SKM-1 (cell line): ENCODE measurements around the gene BPIFB3.

ENCODE experiments used
- DNase-seq: peaks from one replicate; lab custom pipeline; 2025; ENCODE audit not compliant: unreplicated experiment; lab: John Stamatoyannopoulos, UW

Gene BPIFB3

GRCh38 chr20:33061658-33062028 lies 7.9 kb downstream of the BPIFB3 start:
- DNase-seq: no peak

GRCh38 chr20:33062105-33062824 lies 8.6 kb downstream of the BPIFB3 start:
- DNase-seq: no peak

DNA sequence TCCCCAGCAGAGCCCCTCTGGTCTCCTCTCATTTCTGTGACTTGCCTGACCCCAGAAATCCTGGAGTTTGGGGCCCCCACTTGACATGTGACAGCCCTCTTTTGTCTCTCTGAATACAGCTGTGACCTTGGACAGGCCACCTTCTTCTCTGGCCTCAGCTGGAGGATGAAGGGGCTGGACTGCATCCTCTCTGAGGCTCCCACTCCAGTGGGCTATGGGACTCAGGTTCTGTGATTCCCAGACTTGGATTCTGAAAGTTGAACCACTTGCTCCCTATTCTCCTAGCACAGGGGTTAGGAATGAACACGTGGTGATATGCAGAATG lies 9.1 kb downstream of the BPIFB3 start:
- no peak for DNase-seq

DNA sequence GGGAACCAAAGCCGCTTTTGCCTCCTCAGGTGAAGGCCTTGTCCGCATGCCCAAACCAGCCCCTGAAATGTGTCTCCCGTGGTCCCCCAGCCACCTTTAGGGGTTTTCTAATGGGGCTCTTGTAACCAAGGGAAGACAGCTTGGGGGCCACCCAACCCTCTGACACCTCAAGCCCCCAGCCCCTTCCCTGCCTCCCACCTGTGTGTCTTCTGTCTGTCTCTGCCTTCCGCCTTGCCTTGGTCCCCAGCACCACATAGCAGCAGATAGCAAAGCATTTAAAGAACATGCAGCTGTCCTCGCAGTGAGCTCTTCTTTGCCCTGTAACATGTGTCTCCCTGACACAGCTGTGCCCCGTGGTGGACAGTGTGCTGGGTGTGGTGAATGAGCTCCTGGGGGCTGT lies 9.6 kb downstream of the BPIFB3 start:
- DNase-seq: no peak

DNA sequence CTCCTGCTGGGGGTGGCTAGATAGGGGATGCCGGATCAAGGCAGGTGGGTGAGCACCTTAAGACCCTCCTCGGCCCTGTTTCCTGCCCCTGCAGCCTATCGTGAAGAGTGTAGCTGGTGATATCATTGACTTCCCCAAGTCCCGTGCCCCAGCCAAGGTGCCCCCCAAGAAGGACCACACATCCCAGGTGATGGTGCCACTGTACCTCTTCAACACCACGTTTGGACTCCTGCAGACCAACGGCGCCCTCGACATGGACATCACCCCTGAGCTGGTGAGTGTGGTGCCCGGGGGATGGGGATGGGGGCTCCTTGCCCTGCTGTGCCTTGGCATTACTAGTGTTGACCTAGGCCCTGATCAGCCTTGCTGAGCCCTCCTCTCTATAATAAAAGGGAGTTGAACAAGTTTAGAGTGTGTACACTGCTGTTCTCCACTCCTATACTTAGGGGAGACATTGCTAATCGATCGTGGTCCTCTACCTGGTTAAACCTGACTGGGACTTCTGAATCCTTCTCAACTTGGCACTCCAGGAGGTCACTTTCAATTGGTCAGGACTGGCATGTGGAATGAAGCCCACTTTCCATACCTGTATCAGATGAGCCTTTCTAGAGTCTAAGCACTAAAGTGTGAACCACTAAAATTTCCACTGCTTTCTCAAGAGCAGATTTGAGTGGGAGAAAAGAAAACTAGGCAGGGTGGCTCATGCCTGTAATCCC lies 11.0 kb downstream of the BPIFB3 start:
- DNase-seq: no peak

GRCh38 chr20:33065785-33066184 lies 12.1 kb downstream of the BPIFB3 start:
- no peak for DNase-seq

DNA sequence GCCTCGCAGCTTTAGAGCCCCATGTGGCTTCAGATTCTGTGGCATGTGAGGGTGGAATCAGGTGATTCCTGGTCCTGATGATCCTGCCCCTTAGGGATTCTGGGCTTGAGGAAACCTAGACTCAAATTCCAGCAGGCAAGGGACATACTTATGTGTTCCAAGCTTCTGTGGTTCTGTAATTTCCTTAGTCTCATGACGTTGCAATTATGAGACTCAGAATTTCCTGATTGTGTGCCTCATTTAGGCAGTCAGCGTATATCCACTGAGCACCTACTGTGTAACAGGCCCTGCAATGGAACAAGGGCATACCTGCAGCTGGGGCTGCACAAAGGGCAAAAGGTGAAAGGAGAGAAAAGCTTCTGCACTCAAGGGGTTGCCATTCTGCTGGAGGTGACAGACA lies 14.1 kb downstream of the BPIFB3 start:
- DNase-seq: no peak

GRCh38 chr20:33068251-33068939 lies 14.7 kb downstream of the BPIFB3 start:
- no peak for DNase-seq

DNA sequence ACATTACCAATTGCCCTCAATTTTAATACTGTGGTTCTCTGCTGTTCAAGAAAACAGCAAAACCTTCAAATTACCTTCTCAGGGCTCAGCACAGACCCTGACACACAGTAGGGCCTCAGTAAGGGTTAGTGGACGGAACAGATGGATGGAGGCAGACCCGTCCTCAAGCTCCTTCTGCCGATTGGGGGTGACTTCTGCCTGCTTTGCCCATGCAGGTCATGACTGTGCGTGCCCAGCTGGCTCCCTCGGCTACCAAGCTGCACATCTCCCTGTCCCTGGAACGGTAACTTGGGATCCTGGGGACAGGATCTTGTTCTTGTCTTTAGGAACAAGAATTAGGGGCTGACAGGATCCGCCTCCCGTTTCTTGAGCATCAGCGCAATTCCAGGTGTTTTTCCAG lies 16.0 kb downstream of the BPIFB3 start:
- DNase-seq: no peak

DNA sequence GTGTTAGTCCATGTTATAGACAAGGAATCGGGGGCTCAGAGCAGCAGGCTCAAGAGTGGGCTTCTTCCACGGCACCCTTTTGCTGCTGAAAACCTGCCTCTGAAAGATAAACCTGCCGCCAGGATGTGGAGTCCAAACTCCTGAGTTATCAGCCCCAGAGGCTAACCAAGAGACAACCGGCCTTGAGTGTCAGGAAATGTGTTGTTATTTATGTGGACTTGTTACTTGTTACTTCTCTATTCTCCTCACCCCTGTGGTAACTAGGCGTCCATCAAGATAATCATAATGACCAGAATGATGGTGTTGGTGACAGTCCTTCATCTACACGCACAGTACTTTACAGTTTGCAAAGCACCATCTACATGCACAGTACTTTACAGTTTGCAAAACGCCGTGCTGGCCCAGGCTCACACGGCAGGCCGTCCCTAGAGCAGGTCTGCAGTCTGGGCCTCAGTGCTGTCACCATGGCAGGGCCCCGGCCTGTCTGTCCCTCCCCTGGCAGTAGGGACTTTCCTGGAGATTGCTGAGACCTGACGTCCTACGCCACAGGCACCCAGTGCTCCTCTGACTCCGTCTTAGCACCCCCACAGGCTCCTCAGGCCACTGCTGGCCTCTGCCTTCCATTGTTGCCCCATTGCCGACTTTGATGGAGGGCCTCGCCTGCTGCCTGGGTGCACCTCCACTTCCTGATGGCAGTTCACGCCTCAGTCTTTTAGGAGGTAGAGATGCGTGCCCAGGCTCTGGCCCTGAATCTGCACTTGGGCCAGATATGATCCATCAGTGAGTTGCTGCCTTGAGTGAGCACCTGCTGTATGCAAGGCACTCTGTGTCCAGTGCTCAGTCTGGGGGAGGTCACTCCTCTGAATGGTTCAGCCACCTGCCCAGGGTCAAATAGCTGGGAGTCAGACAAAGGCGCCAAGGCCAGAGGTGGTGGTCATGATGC lies 16.7 kb downstream of the BPIFB3 start:
- DNase-seq: no peak

GRCh38 chr20:33071198-33071597 lies 17.5 kb downstream of the BPIFB3 start:
- DNase-seq: no peak

GRCh38 chr20:33072362-33072761 lies 18.7 kb downstream of the BPIFB3 start:
- DNase-seq: no peak

- DNase-seq: no peak
Observed at GRCh38 chr20:33072813-33073212, 19.1 kb downstream of the BPIFB3 start.

- no peak for DNase-seq
Observed at GRCh38 chr20:33074675-33075074, 21.0 kb downstream of the BPIFB3 start.

DNA sequence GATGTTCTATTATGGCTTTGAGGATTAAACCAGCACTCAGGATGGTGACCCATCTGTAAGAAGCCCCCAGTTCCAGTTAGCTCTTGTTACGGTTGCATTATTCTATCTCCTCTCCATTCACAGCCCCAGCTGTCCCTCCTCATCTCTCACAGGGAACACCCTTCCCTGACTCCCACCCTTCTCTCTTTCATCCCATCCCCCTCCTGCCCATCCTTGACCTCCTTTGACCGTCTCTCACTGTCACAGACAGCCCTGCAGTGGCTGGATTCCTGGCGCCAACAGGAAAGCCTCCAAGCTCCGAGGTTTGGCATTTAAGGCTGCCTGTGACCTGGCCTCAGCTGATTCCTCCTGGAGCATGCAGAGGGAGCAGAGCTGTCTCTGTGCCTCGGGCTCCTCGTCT lies 21.6 kb downstream of the BPIFB3 start:
- DNase-seq: no peak

GRCh38 chr20:33076662-33077372 lies 23.1 kb downstream of the BPIFB3 start:
- DNase-seq: no peak

- no peak for DNase-seq
Observed at GRCh38 chr20:33079259-33079658, 25.6 kb downstream of the BPIFB3 start, which contains the start of gene BPIFB4. BPIFB4 (plus strand) TSS chr20:33079643; CDS start chr20:33081527, 1,884 bp downstream.

GRCh38 chr20:33081411-33082154 lies 27.9 kb downstream of the BPIFB3 start:
- DNase-seq: no peak

GRCh38 chr20:33082546-33082945 lies 28.8 kb downstream of the BPIFB3 start:
- DNase-seq: no peak
